Skin of body (tissue), 2 donors: ENCODE measurements around the gene SLC5A6. TPM values are rescaled to one million over a fixed set of nuclear protein-coding genes. Genes with fewer than 3 reads are reported as not detected.

ENCODE experiments used
- DNase-seq: peaks from one replicate; lab custom pipeline; 2025; lab: John Stamatoyannopoulos, UW
- total RNA-seq: library from RNA; depleted of rRNA; stranded (reverse); fragments of >200 nt; gene quantifications from one replicate; pipeline ENCODE4 v1.2.3, GENCODE V29; 2014

The SLC5A6 gene
- 23.0 TPM for total RNA-seq

DNA sequence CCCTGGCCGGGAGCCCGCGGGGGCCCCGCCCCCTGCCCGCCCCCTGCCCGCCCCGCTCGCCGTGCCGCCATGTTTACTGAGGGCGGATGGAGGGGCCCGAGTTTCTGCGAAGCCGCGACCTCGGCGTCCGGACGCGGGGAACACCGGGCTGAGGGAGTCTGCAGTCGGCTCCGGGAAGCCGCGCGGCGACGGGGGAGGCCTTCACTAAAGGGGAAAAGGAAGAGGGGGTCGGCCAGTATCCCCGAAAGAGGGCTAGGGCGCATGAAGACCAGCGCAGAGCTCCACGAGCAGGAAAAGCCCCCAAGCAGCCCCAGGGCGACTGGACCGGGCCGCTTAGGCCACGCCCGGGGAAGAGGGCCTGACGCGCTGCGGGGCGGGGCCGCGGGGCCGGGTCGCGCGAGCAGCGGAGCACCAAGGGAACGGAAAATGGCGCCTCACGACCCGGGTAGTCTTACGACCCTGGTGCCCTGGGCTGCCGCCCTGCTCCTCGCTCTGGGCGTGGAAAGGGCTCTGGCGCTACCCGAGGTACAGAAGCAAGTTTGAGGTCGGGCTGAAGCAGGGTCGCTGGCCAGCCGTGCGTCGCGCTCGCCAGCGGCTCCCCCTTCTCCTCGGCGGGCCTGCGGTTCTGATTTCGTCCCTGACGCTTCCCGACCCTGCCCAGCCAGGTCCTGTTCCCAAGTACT, at the start of gene SLC5A6, which contains the start of gene ATRAID:
SLC5A6 (minus strand) TSS at position 326 of the 683 bp plus-strand sequence. CDS start 4,618 bp downstream, outside the sequence.
ATRAID (plus strand) TSS at position 99 of the 683 bp plus-strand sequence; CDS start at position 427, 328 bp downstream.
- peak; percentile 80 for DNase-seq

DNA sequence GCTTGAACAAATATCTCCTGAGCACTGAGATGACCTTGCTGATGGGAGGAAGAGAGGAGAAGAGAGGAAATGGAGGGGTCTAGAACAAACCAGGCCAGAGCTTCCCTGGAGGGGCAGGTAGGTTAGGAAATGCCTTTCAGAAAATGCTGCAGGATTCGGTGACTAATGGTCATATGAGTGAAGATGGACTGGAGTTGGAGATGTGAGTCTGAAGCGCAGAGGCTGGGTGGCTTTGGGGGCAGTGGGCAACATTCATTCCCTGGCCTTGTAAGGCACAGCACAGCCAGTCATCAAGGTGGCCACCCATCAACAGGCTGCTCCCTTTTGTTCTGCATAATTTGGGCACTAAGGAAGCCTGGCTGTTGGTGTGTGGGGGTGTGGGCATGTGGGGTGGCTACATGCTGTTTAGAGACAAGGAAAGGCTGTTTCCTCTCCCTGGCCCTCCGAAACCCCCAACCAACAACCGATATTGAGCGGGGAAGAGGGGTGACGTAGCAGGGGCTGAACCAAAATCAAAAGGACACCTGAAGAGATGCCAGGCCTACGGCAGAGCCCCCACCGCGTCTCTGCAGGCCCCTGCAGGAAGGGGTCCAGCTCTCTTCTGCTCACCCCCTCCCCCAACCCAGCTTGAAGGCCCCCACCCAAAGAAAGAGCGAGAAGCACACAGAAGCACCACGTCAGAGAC, 49.3 kb upstream of the SLC5A6 start:
- DNase-seq: no peak

DNA sequence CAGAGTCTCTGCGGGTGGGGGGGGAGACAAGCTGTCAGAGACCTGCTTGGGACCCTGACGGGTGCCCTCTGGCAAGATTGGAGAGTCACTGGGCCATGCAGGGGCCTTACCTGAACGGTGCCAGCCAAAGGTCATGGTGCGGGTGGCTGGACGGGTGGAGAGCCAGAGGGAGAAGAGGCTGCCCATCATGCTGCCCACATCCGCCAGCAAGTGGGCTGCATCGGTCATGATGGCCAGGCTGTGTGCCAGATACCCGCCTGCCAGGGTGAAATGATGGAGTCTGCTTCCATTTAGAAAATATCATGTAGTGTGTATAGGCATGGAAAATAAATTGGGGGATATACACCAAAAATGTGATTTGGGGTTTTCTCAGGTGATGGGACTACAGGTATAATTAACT, 46.0 kb upstream of the SLC5A6 start:
- DNase-seq: no peak

DNA sequence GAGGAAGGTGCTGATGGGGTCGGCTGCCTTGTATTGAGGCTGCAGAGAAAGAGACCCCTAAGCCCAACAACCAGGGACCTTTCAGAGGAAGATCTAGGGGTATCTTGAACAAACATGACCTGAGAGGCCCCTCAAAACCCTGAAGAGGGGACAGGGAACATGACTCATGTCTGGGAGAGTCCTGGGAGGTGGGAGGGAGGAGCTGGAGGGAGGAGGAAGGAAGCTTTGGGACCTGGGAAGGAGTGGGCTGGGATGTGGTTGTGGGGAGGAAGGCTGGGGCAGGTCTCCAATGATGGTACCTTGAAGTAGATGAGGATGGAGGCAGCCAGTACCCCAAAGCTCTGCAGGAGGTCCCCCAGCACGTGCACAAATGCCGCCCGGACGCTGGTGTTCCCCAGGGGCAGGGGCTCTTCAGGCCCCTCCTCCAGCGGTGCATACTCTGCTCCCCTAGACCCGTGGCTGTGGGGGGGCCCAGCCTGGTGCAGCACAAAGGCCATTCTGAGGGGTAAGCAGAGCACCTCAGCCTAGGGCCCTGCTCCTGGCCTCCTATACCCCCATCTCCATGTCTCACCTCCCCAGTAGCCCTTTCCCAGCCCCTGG, 44.9 kb upstream of the SLC5A6 start:
- no peak for DNase-seq

DNA sequence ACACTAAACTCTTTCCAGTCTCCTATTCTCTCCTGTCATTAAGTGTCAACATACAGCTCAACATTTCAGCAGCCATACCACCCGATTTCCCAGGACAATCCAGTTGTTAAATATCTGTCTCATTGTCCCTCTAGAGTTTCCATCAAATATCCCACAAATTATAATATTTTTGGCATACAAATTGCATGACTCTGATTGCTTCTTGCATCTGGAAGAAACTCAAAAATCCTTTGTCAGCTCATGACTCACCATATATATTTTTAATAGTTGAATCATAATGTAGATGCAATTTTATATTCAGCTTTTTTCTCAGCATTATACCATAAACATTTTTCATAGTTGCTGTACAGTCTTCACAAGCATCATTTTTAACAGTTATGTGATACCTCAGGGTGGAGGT, 43.6 kb upstream of the SLC5A6 start:
- DNase-seq: no peak

DNA sequence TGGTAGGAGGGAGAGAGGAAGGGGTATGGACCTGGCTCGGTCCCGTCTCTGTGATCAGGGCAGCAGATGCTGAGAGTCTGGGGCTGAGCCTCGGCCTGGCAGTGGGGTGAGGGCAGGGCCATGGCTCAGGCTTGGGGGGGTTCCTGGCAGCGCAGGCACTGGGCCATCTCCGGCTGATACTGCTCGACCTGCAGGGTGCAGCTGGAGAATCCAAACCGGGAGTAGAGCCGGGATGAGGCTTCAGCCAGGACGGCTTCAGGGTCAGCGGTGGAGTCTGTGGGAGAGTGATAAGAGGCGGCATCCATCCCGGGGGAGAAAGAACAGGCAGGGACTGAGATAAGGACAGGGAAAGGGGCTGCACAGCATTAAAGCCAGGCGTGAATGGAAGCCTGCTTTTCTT, 43.1 kb upstream of the SLC5A6 start:
- no peak for DNase-seq

DNA sequence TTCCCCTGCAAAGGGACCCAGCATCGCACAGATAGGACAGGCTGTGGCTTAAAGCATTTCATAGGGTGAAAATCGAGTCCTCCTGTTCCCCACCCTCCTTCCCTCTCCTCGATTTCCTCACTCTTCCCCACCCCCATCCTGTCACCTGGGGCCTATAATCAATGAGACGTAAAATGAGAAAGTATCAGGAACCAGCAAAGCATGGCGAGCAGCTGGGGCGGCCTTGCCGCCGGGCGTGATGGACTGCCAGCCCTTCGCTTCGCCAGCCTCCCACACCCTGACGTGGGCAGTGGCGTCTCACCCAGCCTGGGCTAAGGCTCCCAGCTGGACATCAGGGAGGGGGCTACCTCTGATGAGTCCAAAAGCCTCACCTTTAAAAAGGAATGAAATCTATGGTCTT, 39.7 kb upstream of the SLC5A6 start:
- no peak for DNase-seq

DNA sequence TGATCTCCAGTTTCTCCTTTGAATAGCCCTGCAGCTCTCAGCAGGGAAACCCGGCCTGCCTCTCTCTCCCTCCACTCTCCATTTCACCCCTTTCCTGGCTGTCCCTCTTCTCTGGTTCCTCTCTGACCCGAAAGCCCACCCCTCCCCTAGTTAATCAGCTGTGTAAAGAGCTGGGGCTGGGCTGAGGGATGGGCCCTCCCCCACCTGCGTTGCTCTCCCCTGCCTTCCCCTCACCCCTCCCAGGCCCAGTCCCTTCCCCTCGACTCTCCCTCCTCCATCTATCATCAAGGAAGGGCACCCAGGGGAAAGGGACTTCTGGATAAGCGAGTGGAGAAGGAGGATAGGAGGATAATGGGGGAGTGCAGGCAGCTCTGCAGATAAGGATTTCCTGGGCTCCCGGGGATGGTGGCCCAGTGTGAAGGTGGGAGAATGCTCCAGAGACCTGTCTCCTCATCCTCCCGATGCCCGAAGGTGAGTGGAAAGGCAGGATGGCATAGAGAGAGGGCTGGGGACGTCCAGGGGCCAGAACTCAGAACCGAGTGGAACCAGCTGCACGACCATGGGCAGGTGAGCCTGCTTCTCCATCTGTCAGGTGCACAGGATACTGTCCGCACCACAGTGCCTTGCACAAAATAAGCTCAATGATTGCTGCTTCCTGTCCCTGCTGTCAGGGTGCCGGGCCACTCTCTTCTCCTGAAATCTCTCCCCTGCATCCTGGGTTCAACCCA, 38.7 kb upstream of the SLC5A6 start:
- no peak for DNase-seq

DNA sequence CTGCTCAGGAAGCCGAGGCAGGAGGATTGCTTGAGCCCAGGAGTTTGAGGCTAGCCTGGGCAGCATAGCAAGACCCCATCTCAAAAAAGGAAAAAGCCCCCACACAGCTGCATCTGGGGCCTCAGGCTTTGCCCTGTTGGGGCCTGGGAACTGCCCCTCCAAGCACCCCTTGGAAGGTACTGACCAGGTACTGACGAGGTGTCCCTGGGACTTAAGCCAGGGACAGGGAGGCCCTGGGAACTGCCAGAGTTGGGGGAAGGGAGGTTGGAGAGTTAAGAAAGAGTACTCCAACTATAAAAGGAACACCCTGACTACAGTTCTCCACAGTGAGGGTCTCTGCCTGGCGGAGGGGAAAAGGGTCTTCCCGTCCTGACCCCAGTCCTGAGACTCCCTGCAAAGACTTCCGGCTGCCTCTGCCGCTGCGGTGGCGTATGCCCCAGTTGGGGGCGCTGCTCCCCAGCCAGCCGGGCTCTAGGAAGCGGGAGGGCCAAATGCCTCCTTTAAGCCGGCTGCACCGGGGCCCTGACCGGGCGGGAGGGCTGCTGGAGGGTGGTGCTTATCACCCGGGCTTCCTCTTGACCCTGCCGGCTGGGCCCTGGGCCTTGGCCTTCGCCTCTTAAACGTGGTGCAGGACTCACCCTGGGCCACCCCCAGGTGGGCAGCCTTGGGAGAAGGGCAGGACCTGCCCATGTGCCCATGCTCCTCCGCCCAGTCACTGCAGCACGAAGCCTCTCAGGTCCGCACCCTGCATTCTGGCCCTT, 38.0 kb upstream of the SLC5A6 start:
- no peak for DNase-seq

DNA sequence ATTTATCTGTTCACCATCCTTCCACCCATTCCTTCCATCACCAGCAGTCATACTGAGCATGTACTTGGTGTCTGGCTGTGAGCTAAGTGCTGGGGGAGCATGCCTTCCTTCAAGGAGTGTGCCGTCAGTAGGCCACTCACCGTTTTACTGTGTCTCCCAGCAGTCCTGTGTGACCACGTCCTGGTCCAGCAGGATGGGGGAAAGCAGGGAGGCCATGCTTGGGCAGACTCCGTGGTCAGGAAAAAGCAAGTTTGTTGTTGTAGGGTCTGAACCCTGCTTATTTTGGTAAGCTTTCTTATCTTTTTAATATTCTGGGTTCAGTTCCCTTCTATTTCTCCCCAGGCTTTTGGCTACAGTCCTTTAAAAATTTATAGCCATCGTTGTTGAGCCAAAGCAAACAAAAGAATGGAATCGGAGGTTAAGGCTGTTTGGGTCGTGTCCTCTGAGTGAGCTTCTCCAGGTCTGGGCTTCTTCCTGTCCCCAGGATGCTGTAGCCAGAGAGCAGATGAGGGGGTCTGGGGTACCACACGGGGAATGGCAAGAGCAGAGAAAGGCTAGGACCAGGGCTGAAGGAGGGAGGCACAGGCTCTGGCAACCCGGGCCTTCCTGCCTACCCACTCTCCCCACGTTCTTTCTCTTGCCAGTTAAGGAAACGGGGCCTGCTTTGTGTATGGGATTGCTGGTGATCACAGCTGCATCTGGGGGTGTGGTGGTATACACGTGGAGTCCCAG, 37.3 kb upstream of the SLC5A6 start:
- no peak for DNase-seq

DNA sequence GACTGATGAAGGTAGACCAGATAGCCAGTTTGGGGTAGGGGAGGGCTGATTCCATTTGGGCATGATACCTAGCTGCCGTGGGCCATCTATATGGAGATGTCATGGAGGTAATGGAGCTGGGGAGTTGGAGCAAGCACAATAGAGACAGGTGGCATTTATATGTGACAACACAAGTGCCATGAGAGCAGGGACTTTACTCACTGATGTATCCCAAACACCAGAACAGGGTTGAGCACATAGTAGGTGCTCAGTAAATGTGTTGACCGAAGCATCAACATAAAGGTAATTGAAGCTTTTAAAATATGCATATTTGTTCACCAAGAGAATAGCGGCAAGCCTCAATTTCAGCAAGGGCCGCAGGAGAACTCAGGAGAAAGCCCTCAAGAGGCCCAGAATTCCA, 35.8 kb upstream of the SLC5A6 start:
- no peak for DNase-seq

DNA sequence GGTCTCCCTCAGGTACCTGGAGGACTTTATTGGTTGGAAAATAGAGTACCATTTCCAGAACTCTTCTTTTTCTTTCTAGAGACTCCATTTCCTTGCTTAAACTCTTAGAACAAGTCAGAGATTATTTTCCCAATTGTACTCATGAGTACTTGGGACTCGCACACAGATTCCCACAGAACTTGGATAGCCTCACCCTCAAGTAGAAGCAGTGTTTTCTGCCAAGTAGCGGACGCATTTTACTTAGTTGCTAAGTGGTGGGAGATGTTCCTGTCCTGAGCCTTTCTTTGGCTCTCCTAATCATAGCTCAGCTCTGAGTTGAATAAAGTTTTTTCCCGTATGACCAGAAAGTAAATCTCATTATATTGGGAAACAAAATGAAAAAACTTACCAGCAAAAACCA, 33.6 kb upstream of the SLC5A6 start:
- no peak for DNase-seq

DNA sequence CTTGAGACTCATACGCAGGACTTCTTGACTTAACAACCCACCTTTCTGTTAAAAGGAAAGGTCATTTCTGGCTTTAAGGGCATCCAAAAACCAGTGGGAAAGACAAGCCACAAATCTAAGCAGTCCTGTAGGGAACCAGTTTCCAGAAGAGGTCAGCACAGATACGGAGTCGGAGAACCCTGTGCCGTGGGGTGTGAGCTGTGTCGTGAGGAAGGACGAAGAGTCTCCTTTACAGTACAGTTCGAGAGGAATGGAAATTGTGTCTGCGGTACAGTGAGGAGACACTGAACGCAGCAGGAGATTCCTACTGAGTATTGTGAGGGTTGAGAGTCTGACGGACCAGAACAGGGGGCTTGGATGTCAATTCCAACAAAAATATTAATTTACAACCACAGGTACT, 33.0 kb upstream of the SLC5A6 start:
- DNase-seq: no peak

DNA sequence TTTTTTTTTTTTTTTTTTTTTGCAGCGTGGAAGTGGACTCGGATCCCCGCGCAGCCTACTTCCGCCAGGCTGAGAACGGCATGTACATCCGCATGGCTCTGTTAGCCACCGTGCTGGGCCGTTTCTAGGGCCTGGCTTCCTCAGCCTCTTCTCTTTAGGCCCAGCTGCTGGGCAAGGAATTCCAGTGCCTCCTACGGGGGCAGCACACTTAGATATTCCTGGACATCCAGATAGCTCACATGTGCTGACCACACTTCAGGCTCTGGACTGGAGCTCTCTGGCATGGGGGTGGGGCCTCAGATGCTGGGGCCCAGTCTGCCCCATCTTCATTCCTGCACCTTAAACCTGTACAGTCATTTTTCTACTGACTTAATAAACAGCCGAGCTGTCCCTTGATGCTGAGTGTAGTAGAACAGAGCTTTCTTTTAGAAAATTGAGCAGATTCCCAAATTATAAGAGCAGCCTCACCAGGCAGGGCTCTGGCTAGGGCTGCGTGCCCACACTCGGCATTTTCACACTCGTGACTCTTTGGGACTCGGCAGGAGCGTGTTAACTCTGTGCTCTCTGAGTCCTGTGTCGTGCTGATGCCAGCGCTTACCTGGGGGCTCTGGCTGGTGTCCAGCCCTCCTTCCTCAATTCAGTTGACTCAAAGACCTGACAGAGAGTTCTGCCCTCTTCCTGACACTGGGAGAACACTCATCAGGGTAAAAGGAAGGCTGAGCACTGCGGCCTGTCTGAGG, 31.5 kb upstream of the SLC5A6 start:
- DNase-seq: no peak

DNA sequence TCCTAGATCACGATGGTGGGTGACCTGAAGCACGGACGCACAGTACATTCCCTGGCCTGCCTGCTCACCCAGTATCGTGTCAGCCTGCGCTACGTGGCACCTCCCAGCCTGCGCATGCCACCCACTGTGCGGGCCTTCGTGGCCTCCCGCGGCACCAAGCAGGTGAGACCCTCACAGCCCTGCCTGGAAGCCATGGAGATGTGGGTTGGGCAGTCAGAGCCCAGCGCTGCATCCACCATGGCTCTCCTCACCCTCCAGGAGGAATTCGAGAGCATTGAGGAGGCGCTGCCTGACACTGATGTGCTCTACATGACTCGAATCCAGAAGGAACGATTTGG, 30.5 kb upstream of the SLC5A6 start:
- no peak for DNase-seq

DNA sequence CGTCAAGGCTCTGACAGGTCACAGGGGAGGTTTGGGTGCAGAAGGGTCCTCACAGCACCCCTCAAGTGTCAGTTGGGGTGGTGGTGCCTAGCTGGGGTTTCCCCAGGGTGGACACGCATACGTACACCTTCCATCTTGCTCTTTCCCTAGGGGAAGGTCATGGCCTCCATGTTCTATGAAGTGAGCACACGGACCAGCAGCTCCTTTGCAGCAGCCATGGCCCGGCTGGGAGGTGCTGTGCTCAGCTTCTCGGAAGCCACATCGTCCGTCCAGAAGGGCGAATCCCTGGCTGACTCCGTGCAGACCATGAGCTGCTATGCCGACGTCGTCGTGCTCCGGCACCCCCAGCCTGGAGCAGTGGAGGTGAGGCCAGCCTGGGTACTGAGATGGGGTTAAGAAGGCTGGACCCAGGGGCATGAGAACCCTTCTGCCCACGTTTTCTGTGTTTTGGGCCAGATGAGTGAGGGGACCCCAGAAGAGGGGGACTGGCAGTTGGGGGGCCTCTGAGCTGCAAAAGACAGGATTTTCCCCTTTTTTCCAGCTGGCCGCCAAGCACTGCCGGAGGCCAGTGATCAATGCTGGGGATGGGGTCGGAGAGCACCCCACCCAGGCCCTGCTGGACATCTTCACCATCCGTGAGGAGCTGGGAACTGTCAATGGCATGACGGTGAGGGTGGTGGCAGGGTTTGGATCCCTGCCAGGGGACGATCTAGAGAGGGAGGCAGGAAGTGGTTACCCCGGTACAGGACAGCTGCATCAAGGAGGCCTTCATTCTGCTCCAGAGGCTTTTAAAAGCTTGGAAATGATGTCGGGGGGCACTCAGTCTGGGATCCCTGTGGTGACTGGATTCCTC, 29.9 kb upstream of the SLC5A6 start:
- DNase-seq: no peak

DNA sequence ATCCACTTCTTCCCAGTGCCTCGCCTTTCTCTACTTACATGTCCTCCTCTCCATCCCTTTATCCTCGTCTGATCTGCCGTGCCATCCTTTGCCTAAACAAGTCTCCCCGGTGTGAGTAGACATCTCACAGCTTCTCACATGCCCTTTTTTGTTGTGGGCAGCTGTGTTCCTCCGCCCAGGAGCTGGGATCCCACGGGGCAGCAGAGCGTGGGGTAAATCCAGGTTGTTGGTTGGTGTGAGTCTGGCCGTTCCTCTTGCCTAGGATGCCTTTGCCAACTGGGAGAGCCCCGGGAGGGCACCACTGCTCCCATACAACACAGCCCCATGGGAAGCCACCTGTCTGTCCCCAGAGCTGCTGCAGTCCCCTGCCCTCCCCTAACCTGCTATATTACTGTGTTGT, 28.3 kb upstream of the SLC5A6 start:
- no peak for DNase-seq

DNA sequence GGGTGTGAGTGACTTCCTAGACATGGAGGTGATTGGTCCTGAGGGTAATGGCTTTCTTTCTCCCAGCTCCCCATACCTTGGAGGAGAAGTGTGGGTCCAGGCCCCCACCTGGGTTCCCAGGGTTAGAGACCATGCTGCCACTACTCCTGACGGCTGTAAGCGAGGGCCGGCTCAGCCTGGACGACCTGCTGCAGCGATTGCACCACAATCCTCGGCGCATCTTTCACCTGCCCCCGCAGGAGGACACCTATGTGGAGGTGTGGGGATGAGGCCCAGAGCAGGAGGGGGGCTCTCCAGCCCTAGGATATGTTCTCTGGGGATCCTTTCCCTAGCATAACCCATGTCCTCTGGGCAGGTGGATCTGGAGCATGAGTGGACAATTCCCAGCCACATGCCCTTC, 26.9 kb upstream of the SLC5A6 start:
- no peak for DNase-seq

DNA sequence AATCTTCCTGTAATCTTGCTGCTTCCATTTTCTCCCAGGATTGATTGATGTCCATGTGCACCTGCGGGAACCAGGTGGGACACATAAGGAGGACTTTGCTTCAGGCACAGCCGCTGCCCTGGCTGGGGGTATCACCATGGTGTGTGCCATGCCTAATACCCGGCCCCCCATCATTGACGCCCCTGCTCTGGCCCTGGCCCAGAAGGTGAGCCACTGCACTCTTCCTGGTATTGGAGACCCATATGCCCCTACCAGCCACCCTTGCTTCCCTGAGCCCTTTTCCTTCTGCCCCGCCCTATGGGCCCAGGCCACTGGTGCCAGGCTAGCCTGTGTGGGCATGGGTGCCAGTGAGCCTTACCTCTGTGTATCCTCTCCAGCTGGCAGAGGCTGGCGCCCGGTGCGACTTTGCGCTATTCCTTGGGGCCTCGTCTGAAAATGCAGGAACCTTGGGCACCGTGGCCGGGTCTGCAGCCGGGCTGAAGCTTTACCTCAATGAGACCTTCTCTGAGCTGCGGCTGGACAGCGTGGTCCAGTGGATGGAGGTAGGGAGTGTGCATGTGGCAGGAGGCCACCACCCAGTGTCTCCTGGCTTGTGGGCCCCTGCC, 25.4 kb upstream of the SLC5A6 start:
- no peak for DNase-seq
